ENCODE data around the gene HMG20A.
"Not testable (repeated sequence)": the region's sequence is repeated elsewhere in the genome, so short reads cannot be mapped to it uniquely, and the experiment has no call there.

HMG20A gene

DNA sequence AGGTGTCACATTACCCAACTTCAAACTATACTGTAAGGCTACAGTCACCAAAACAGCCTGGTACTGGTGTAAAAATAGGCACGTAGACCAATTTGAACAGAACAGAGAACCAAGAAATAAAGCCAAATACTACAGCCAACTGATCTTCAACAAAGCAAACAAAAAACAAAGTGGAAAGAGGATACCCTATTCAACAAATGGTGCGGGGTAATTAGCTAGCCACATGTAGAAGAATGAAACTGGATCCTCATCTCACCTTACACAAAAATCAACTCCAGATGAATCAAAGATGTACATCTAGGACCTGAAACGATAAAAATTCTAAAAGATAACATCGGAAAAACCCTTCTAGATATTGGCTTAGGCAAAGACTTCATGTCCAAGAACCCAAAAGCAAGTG lies 13.8 kb upstream of the HMG20A start:
- DNase-seq (ENCODE audit: low read depth in 2 of 2), result no peak

DNA sequence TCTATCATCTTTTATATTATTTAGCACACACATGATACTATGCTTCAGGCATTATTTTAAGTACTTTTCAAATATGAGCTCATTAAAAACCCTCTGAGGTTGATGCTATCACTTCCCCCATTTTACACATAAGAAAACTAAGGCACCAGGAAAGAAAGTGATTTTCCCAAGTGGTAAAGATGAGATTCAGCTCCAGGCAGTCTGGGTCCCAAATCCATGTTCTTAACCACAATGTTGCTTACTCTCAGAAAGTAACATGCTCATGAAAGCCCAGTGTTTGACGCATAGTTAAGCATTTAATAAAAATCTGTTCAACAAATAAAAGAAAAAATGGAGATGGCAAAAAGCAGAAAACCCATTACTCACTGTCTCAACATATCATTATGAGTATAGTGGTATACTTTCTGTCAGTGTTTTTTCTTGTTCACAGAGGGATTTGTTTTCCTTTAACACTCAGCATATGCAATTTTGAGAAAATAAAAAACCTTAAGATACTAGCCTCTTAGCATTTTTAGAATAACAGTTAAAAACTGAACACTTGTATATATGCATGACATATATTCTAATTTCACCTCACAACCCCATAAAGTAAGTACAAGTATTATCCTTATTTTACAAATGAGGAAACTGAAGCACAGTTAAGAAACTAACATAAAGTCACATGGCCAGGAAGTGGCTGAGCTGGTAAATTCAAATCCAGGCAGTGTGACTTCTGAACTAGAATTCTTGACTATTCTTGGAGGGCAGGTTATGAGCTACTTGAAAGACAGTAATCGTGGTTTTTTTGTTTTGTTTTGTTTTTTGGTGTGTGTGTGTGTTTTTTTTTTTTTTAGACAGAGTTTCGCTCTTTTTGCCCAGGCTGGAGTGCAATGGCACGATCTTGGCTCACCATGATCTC lies 11.2 kb upstream of the HMG20A start:
- DNase-seq (ENCODE audit: low read depth in 2 of 2), result no peak

DNA sequence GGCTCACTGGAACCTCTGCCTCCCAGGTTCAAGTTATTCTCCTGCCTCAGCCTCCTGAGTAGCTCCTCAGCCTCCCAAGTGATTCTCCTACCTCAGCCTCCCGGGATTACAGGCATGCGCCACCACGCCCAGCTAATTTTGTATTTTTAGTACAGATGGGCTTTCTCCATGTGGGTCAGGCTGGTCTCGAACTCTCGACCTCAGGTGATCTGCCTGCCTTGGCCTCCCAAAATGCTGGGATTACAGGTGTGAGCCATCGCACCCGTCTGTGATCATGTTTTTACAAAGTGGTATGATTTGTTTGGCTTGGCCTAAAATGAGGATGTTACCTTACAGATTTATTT lies 10.6 kb upstream of the HMG20A start:
- DNase-seq (ENCODE audit: low read depth in 2 of 2), result not testable (repeated sequence)

DNA sequence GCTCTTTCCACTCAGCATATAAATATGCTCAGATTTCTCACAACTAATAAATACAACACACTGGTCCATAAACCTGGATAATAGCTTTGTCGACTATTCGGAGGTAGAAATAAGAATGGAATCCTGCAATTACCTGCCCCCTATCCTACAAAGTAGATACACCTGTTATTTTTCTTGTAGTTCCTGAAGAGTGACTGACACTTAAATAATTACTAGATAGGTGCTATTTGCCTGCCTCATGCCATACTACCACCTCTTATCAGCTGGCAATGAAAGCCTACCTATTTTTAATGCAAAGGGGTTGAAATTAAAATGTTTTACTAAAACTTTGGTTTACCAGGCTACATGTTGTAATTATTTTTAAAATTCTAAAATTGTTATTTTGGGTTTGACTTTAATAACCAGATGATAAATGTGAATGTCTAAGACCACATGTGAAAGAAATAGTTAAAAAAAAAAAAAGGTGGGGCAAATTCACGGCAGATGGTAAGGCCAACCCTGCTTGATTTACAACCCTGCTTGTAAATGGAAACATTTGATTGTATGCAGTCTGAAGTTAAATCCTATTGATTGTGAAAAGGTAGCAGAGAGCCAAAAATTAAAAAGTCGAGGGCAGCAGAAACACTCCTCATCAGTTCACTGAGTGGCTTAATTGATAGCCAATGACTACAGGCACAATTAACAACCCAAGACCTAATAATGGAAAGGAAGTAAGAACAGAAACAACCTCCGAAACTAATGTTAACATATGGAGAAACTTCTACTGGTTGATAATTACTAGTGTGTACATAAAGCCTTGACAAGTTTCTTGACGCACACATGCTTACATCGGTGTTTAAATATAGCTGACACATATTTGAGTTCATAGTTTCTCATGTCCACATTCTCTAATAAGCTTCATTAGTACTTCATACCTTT lies 9.7 kb upstream of the HMG20A start:
- DNase-seq (ENCODE audit: low read depth in 2 of 2), result no peak

DNA sequence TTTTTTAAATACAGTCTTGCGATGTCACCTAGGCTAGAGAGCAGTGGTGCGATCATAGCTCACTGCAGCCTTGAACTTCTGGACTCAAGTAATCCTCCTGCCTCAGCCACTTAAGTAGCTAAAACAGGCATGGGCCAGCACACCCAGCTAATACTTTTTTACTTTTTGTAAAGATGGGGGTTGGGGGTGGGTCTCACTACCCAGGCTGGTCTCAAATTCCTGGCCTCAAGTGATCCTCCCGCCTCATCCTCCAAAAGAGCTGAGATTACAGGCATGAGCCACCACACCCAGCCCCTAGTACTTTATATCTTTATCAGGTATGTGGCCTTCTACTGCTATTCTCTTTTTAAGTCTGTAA lies 9.1 kb upstream of the HMG20A start:
- DNase-seq (ENCODE audit: low read depth in 2 of 2), result no peak

DNA sequence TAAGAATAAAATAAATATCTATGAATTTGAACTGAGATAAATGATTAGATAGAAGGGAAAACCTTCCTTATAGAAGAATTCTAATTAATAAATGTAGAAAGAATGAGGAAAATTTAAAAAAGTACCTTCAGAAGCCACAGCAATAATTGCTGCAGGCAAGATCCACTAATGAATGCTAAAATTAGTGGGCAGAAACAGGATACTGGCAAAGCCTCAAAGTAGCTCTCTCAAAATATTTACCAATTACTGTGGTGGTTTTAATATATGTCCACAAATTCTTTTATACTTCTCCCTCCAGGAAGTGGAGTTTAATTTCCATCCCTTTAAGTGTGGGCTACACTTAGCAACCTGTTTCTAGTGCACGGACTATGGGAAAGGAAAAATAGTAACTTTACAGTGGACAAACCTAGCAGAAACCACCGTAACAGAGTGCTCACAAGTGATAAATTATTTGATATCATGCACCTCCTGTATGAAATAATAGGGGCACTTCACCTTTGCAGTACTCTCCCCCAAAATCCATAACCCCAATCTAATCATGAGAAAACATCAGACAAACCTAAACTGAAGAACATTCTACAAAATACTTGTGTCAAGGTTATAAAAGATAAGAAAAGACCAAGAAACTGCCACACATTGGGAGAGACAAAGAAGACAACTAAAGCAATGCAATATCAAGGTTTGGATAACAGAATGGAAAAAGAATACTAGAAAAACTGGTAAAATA lies 7.6 kb upstream of the HMG20A start:
- DNase-seq (ENCODE audit: low read depth in 2 of 2), result no peak

DNA sequence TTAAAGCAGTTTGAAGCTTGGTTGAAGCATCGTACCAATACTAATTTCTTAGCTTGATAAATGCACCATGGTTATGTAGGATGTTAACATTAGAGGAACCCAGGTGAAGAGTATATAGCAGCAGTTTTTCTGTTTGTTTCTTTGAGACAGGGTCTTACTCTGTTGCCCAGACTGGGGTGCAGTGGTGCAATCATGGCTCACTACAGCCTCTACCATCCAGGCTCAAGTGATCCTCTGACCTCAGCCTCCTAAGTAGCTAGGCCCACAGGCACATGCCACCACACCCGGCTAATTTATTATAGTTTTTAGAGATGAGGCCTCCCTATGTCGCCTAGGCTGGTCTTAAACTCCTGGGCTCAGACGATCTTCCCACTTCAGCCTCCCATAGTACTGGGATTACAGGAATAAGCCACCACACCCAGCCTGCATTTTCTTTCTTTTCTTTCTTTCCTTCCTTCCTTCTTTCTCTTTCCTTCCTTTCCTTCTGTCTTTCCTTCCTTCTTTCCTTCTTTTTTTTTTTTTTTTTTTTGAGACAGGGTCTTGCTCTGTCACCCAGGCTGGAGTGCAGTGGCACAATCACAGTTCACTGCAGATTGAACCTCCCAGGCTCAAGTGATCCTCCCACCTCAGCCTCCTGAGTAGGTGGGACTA lies 6.9 kb upstream of the HMG20A start:
- no peak for DNase-seq (ENCODE audit: low read depth in 2 of 2)

DNA sequence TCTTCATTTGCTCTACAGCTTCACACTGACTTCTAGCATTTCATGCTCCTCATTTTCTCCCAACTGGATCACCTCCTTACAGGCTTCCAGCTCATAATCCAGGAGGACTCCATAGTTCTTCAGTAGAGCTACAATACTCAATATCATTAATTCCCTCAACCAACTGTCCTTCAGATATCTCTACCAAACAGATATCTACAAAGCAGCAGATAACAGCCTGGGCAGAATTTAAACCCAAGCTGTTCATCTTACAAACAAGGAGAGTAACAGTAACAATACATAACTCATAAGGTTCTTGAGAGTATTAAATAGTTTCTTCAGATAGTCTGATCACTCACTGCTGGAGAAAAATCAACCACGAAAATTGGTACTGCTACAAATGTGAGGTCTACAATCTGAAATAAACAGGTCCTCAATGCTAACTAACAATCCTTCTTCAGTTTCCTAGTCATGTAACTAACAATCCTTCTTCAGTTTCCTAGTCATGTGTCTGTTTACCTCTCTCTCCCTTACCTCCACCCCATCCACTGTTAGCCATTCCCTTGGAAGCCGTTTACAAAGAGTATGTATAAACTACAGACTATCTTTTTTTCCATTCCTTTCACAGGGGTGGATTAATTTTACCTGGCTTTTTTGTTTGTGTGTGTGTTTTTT lies 5.8 kb upstream of the HMG20A start:
- no peak for DNase-seq (ENCODE audit: low read depth in 2 of 2)

DNA sequence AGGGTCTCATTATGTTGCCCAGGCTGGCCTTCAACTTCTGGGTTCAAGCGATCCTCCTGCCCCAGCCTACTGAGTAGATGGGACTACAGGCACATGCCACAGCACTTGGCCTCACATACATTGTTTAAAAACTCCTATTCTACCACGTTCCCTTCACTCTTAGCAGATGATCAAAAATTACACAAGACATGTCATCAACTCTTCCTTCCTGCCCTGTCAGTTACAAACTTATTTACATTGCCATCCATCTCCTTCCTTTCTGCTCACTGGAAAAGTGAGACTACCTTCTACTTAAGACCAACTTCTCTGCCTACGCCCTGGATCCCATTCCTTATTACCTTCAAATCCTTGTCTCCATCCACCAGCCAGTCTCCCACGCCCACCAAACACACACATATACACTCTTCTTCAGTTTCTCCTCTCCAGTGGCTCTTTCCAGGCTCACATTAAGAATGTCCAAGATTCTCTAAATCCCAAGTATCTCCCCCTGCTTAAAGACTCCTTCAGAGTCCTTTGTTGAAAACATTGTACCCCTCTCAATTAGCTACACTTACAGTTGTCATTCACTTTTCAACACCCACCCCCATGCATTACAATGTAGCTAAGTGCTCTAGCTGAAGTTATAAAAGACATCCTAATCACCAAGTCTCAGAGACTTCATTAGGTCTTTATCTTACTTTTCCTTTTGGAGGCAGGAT lies 5.1 kb upstream of the HMG20A start:
- DNase-seq (ENCODE audit: low read depth in 2 of 2), result no peak

DNA sequence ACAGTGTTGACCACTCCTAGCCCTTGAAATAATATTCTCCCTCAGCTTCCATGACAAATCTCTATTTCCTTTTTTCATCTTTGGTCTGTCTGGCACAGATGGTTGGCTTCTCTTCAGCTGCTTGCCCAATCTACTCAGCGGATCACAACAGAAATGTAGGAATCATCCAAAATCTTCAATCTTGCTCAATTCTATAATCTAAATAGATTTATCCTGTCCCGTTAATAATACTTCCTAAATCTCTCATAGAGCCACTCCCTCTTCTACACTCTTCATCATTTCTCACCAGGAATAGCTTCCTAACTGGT lies 4.6 kb upstream of the HMG20A start:
- DNase-seq (ENCODE audit: low read depth in 2 of 2), result no peak

DNA sequence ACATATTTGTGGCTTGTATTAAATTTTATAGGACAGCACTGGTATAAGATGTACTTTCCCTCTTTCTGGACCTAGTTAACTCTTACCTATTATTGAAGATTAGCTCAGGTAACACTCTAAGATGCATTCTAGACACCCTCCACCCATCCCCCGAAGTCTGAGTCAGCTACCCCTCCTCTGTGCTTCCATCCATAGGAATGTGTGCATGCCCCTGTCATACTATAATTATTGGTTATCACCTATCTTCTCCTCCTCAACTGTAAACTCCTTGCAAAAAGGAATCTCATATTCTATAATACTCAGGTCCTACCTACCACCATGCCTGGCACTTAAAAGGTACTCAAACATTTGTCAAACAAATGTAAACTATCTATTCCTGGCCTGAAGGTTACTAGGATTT lies 3.7 kb upstream of the HMG20A start:
- no peak for DNase-seq (ENCODE audit: low read depth in 2 of 2)

DNA sequence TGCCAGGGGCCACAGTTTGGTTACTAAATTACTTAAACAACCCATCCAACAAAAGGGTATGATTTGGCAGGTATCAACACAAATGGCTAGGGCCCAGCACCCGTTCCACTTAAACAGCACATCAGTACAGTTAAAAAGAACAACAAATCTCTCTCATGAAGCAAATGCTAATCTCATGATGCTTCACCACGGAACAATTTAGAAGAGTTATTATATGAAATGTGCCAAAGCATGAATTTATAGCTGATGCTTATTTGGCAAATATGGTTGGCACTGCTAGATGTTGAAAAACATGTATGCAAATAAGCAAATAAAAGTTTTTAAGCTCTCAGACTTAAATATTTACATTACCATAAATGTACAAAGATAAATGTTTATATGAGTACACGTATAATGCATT lies 3.1 kb upstream of the HMG20A start:
- no peak for DNase-seq (ENCODE audit: low read depth in 2 of 2)

DNA sequence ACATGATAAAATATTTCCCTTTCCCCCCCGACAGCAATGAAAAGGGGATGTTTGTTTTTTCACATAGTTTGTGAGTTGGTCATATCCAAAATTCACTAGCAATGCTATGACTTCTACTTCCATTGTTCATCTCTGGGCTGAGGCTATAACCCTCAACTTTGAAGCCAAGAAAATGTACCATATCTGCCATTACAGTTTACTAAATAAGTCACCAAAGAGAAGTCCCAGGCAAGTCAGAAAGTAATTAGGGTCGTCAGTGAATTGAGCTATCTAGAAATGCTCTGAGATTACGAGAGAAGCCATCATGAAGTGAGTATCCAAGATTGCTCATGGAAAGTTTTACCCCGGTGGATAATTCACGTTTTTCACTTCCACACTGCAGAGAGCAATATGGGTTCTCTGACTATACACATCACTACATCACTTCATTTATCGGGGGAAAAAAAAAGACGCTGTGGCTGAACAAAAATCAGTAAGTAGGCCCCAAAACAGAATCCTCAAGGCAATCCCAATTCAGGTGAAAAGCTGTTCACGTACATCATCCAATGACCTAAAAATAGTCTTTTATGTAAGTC lies 2.2 kb upstream of the HMG20A start:
- DNase-seq (ENCODE audit: low read depth in 2 of 2), result no peak

DNA sequence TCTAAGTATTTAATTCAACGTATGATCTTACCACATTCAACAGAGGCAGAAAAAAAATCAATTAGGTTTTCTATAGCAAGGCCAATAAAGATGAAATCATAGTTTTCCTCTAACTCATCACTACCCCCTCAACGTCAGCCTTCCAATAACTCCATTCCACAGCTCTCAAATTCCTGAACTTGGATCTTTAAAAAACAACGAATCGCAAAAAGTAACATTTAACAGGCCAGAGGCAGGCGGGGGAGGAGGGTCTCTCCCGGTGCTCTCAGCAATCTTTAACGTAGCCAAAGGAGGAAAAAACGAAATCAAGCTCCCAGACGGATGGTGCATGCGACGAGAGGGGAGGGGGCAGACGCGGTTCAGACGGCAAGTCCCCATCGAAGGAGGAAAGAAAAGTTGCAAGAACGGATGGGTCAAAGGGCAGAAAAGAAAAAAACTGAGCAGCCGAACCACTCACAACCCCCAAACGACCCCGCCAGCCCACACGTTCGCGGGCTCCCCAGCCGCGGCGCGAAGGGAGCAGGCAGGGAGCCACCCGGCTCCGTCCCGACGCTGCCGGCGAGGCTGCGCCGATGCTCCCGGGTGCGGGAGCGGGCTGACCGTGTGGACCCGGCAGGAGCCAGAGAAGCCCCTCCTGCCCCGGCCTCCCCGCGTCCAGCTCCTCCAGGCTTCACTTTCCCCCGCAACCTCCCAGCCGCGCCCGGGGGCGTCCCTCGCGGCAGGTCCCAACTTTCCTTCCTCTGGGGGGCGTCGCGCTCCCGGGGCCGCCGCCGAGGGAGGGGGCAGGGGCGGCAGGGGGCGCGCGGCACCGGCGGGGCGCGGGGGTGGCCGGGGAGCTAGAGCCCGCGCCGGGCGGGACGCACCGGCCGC lies 1.5 kb upstream of the HMG20A start:
- DNase-seq (ENCODE audit: low read depth in 2 of 2), result peak; percentile 22 to 34

DNA sequence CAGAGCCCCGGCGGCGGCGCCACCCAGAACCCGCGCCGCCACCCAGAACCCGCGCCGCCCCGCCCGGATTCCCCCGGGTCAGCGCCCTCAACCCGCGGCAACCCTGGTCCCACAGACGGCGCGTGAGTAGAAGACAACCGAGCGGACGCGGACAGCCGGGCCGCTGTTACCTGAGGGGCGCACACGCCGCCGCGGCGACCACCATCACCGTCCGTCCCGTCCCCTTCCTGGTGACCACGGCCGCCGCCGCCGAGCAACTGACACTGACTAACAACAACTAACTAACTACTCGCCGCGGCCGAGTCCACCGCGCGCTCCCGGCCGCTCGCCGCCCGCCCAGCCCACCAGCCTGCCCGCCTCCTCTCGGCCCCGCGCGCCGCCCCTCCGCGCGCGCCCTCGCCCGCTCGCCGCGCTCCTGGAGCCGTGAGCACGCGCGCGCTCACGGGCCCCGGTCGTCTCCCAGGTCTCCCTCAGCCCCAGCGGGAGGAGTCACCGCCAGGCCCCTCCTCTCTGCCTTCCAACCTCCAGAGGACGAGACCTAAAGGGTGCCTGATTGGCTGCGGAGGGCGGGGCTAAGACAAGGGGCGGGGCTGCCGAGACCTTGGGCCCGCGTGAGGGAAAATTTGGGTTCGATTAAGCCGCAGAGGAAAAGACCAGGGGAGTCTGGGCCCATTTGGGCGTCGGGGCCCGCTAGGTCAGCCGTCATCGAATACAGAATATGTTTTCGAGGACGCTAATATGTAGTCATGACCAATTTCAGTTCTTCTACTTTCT lies 665 bp upstream of the HMG20A start, which contains the start of gene PEAK1:
Gene PEAK1 (minus strand): TSS at position 269 of the 774 bp plus-strand sequence. CDS start 238,178 bp downstream, outside the sequence.
- peak; percentile 99 to 100 for DNase-seq (ENCODE audit: low read depth in 2 of 2)

DNA sequence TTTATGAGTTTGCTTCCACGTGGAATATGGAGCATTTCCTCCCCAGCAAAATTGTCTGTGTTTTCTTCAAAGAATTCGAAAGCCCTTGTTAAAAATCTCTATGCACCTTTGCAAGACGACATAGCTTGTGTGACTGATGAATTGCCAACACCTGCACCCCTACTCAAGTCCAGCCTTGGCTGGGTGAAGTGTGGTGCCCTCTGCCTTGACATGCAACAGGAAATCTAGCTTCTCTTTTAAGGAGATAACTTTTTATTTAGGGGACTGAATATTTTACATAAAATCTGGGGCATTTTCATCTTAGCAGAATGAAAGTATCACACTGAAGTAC lies 647 bp downstream of the HMG20A start:
- no peak for DNase-seq (ENCODE audit: low read depth in 2 of 2)

DNA sequence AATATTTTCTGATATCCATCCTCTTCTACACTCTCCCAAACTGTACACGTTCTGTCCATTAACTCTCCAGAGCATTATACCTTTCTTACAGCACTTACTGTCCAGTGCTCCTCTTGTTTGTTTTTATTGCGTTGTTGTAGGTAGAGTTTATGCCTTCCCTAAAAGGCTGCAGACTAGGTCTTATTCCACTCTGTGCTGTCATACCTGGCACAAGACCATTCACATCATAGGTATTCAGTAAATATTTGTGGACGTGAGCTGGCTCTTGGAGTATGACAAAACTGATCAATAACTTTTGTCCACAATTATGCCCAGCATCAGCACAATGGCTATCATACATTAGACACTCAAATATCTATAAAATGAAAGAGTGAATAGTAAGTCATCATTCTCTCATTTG lies 4.4 kb downstream of the HMG20A start:
- DNase-seq (ENCODE audit: low read depth in 2 of 2), result no peak

DNA sequence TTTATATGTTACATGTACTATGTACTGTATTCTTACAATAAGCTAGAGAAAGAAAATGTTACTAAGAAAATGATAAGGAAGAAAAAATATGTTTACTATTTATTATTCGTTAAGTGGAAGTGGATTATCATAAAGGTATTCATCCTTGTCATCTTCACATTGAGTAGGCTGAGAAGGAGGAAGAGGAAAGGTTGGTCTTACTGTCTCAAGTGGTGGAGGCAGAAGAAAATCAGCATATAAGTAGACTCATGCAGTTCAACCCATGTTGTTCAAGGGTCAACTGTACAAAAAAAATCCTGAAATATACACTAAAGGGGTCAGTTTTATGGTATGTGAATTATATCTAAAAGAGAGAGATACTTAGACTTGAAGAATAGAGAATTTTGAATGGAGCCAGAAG lies 5.7 kb downstream of the HMG20A start:
- DNase-seq (ENCODE audit: low read depth in 2 of 2), result no peak

DNA sequence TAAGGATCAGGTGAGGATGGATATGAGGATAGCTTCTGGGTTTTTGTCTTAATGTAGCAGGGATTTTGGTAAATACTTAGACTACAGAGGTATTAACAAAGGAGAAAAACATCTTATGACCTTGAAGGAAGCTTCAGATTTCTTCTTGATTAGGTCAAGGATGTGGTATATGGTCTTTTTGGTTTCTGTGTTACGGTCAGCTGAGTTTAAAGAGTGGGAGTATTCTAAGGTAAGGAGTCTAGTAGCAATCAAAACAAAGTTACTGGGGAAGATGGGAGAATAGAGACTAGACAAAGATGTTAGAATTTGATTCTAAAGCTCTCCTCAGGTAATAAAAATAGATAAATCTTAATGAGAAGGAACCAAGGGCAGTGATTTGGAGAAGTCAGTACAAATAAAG lies 6.2 kb downstream of the HMG20A start:
- DNase-seq (ENCODE audit: low read depth in 2 of 2), result no peak
